ENCODE measurements around the gene SHTN1.

- TF ChIP-seq POLR2A (IDR thresholded peaks at IDR 0.05; ENCODE audit: low read depth, low read length), result no peak
- no peak for TF ChIP-seq POLR2AphosphoS5 (IDR thresholded peaks at IDR 0.05; ENCODE audit: low read depth, low read length)
- TF ChIP-seq TAF1 (IDR thresholded peaks at IDR 0.05; ENCODE audit: low read depth, low read length), result no peak
- TF ChIP-seq PAX5 (IDR thresholded peaks at IDR 0.05; ENCODE audit: insufficient read depth, low read length, severe bottlenecking), result no peak
- TF ChIP-seq POU2F2 (IDR thresholded peaks at IDR 0.05; ENCODE audit: low read depth, low read length), result no peak
- TF ChIP-seq SPI1 (IDR thresholded peaks at IDR 0.05; ENCODE audit: low read depth, low read length), result no peak
Measured at GRCh38 chr10:116918583-116918982, 86.4 kb downstream of the SHTN1 start.

Data from GM12891 (cell line).